ENCODE data around the gene MVB12A. TPM values are rescaled to one million over a fixed set of nuclear protein-coding genes. Genes with fewer than 3 reads are reported as not detected.

Gene MVB12A
- total and polyA plus RNA-seq, 2 experiments from 2014 or later = 36.6 to 60.3 TPM

DNA sequence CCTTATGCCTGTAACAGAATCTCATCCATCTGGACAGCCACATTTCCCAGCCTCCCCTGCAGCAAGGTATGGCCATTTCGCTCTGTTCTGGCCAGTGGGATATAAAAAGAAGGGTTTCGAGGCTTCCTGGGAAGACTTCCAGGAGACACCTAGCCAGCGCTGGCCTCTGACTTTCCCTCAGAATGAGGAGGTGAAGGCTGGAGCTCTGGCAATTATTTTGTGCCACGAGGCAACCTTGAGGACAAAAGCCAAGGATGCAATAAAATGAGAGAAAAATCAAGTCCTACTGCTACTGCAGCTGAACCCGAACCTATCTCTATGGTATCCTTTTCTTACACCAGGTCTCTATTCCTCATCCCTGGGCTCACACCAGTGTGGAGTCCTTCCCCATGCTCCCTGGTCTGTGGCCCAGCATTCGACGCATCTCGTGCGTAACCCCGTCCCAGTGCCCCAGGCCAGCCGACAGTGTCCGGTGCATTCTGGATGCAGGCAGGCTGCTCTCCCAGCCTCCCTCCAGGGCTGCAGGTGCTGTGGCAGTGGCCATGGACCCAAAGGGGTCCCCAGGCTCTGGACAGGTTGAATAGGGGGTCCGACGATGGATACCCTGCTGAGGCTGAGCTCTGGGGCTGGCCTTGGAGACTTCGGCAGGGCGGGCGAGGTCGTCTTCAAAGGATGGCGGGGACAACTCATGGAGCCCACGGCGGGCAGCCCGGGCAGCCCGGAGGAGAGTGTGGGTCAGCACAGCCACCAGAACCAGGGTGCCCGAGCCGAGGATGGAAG, 16.4 kb downstream of the MVB12A start:
- Histone ChIP-seq H3K4me3 (no peak overlapping the region), H3K9me2 (ENCODE audit: insufficient read depth) (no peaks in the 10 kb centered on the region), H3K27me3 (ENCODE audit: insufficient read depth) (no peaks in the 10 kb centered on the region), H3K4me1 (ENCODE audit: insufficient read depth) (no peaks in the 10 kb centered on the region), H3K79me2 (replicated peaks; ENCODE audit: insufficient read depth) (no peaks in the 10 kb centered on the region), H4K20me1 (replicated peaks; ENCODE audit: insufficient read depth) (no peaks in the 10 kb centered on the region), H3F3A (replicated peaks; ENCODE audit: low read depth) (no peaks in the 10 kb centered on the region), H3K4me2 (no peak overlapping the region), H3K36me3 (ENCODE audit: insufficient read depth) (no peaks in the 10 kb centered on the region), H2AFZ (no peak overlapping the region), H3K27ac (ENCODE audit: low read depth) (no peak overlapping the region)
- H3K4me3 Mint-ChIP-seq = no peak overlapping the region
- no peaks in the 10 kb centered on the region for H3K4me1 Mint-ChIP-seq
- ATAC-seq (no peak), DNase-seq (ENCODE audit: low spot score) (no peak)
- no peak for TF ChIP-seq POLR2AphosphoS5 (IDR thresholded peaks at IDR 0.05; ENCODE audit: low read depth)
- TF ChIP-seq, protein P1, sequence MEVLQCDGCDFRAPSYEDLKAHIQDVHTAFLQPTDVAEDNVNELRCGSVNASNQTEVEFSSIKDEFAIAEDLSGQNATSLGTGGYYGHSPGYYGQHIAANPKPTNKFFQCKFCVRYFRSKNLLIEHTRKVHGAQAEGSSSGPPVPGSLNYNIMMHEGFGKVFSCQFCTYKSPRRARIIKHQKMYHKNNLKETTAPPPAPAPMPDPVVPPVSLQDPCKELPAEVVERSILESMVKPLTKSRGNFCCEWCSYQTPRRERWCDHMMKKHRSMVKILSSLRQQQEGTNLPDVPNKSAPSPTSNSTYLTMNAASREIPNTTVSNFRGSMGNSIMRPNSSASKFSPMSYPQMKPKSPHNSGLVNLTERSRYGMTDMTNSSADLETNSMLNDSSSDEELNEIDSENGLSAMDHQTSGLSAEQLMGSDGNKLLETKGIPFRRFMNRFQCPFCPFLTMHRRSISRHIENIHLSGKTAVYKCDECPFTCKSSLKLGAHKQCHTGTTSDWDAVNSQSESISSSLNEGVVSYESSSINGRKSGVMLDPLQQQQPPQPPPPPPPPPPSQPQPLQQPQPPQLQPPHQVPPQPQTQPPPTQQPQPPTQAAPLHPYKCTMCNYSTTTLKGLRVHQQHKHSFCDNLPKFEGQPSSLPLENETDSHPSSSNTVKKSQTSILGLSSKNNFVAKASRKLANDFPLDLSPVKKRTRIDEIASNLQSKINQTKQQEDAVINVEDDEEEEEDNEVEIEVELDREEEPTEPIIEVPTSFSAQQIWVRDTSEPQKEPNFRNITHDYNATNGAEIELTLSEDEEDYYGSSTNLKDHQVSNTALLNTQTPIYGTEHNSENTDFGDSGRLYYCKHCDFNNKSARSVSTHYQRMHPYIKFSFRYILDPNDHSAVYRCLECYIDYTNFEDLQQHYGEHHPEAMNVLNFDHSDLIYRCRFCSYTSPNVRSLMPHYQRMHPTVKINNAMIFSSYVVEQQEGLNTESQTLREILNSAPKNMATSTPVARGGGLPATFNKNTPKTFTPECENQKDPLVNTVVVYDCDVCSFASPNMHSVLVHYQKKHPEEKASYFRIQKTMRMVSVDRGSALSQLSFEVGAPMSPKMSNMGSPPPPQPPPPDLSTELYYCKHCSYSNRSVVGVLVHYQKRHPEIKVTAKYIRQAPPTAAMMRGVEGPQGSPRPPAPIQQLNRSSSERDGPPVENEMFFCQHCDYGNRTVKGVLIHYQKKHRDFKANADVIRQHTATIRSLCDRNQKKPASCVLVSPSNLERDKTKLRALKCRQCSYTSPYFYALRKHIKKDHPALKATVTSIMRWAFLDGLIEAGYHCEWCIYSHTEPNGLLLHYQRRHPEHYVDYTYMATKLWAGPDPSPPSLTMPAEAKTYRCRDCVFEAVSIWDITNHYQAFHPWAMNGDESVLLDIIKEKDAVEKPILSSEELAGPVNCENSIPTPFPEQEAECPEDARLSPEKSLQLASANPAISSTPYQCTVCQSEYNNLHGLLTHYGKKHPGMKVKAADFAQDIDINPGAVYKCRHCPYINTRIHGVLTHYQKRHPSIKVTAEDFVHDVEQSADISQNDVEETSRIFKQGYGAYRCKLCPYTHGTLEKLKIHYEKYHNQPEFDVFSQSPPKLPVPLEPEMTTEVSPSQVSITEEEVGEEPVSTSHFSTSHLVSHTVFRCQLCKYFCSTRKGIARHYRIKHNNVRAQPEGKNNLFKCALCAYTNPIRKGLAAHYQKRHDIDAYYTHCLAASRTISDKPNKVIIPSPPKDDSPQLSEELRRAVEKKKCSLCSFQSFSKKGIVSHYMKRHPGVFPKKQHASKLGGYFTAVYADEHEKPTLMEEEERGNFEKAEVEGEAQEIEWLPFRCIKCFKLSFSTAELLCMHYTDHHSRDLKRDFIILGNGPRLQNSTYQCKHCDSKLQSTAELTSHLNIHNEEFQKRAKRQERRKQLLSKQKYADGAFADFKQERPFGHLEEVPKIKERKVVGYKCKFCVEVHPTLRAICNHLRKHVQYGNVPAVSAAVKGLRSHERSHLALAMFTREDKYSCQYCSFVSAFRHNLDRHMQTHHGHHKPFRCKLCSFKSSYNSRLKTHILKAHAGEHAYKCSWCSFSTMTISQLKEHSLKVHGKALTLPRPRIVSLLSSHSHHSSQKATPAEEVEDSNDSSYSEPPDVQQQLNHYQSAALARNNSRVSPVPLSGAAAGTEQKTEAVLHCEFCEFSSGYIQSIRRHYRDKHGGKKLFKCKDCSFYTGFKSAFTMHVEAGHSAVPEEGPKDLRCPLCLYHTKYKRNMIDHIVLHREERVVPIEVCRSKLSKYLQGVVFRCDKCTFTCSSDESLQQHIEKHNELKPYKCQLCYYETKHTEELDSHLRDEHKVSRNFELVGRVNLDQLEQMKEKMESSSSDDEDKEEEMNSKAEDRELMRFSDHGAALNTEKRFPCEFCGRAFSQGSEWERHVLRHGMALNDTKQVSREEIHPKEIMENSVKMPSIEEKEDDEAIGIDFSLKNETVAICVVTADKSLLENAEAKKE (CRISPR knock-in tag; IDR thresholded peaks at IDR 0.05) = no peak
- TF ChIP-seq EZH2phosphoT487 (IDR thresholded peaks at IDR 0.05; ENCODE audit: unreplicated experiment) = no peak
- no peak for TF ChIP-seq ZNF114 (CRISPR knock-in tag; IDR thresholded peaks at IDR 0.05)
- no peak for TF ChIP-seq CREB1 (CRISPR knock-in tag; IDR thresholded peaks at IDR 0.05; ENCODE audit: low read depth)
- no peak for TF ChIP-seq STAT1 (IDR thresholded peaks at IDR 0.05; ENCODE audit: unreplicated experiment)
- TF ChIP-seq, protein P2, sequence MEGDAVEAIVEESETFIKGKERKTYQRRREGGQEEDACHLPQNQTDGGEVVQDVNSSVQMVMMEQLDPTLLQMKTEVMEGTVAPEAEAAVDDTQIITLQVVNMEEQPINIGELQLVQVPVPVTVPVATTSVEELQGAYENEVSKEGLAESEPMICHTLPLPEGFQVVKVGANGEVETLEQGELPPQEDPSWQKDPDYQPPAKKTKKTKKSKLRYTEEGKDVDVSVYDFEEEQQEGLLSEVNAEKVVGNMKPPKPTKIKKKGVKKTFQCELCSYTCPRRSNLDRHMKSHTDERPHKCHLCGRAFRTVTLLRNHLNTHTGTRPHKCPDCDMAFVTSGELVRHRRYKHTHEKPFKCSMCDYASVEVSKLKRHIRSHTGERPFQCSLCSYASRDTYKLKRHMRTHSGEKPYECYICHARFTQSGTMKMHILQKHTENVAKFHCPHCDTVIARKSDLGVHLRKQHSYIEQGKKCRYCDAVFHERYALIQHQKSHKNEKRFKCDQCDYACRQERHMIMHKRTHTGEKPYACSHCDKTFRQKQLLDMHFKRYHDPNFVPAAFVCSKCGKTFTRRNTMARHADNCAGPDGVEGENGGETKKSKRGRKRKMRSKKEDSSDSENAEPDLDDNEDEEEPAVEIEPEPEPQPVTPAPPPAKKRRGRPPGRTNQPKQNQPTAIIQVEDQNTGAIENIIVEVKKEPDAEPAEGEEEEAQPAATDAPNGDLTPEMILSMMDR (conservative IDR thresholded peaks at IDR 0.05; ENCODE audit: low read depth in 2 of 2) = no peak
- TF ChIP-seq EZH2 (IDR thresholded peaks at IDR 0.05; ENCODE audit: low read depth, unreplicated experiment) = no peak
- TF ChIP-seq, protein P3, sequence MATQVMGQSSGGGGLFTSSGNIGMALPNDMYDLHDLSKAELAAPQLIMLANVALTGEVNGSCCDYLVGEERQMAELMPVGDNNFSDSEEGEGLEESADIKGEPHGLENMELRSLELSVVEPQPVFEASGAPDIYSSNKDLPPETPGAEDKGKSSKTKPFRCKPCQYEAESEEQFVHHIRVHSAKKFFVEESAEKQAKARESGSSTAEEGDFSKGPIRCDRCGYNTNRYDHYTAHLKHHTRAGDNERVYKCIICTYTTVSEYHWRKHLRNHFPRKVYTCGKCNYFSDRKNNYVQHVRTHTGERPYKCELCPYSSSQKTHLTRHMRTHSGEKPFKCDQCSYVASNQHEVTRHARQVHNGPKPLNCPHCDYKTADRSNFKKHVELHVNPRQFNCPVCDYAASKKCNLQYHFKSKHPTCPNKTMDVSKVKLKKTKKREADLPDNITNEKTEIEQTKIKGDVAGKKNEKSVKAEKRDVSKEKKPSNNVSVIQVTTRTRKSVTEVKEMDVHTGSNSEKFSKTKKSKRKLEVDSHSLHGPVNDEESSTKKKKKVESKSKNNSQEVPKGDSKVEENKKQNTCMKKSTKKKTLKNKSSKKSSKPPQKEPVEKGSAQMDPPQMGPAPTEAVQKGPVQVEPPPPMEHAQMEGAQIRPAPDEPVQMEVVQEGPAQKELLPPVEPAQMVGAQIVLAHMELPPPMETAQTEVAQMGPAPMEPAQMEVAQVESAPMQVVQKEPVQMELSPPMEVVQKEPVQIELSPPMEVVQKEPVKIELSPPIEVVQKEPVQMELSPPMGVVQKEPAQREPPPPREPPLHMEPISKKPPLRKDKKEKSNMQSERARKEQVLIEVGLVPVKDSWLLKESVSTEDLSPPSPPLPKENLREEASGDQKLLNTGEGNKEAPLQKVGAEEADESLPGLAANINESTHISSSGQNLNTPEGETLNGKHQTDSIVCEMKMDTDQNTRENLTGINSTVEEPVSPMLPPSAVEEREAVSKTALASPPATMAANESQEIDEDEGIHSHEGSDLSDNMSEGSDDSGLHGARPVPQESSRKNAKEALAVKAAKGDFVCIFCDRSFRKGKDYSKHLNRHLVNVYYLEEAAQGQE (IDR thresholded peaks at IDR 0.05; ENCODE audit: unreplicated experiment) = no peak
- TF ChIP-seq, protein P4, sequence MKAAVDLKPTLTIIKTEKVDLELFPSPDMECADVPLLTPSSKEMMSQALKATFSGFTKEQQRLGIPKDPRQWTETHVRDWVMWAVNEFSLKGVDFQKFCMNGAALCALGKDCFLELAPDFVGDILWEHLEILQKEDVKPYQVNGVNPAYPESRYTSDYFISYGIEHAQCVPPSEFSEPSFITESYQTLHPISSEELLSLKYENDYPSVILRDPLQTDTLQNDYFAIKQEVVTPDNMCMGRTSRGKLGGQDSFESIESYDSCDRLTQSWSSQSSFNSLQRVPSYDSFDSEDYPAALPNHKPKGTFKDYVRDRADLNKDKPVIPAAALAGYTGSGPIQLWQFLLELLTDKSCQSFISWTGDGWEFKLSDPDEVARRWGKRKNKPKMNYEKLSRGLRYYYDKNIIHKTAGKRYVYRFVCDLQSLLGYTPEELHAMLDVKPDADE (IDR thresholded peaks at IDR 0.05) = no peak
- TF ChIP-seq NANOG (IDR thresholded peaks at IDR 0.05; ENCODE audit: borderline replicate concordance) = no peak
- TF ChIP-seq ZNF331 (CRISPR knock-in tag; IDR thresholded peaks at IDR 0.05; ENCODE audit: low read depth) = no peak
- TF ChIP-seq JUNB (IDR thresholded peaks at IDR 0.05; ENCODE audit: unreplicated experiment) = no peak
- H3K27me3 Mint-ChIP-seq (ENCODE audit: insufficient read depth, low read depth, poor library complexity) = peaks cover 11% of the 10 kb centered on the region
- H3K27ac Mint-ChIP-seq = no peak overlapping the region
- H3K36me3 Mint-ChIP-seq (ENCODE audit: low read depth) = no peaks in the 10 kb centered on the region
- H3K9me3 Mint-ChIP-seq = peaks cover under 1% of the 10 kb centered on the region; the same call in 2 of the 3 replicates
